Measurements from ENCODE around the gene SNPH.

- no peak for TF ChIP-seq EZH2phosphoT487 (IDR thresholded peaks at IDR 0.05; ENCODE audit: insufficient read depth, low read depth)
- TF ChIP-seq EZH2 (IDR thresholded peaks at IDR 0.05; ENCODE audit: insufficient read depth, poor library complexity, severe bottlenecking) = no peak
Observed at GRCh38 chr20:1272368-1273100, 6.4 kb downstream of the SNPH start.

All from GM23248 (cell line).